WTC11 (cell line): ENCODE results near the gene OR5AN1. TPM values are rescaled to one million over a fixed set of nuclear protein-coding genes. Genes with fewer than 3 reads are reported as not detected.

Experiments
- ATAC-seq: fragments of 200-7000 bp; cut with Tn5 transposase; 2 replicates; pipeline ENCODE4 v1.10.0; 2021; ENCODE audit warnings: mild to moderate bottlenecking, moderate library complexity
- CTCF ChIA-PET: fragments of 300-600 bp; sonication (Branson Sonifier 250); formaldehyde crosslinking; loops from one replicate; lab custom pipeline; 2021; ENCODE audit warnings: antibody characterized with exemption; lab: Charles Lee
- POLR2A ChIA-PET: fragments of 350-600 bp; sonication (Branson Sonifier 250); formaldehyde crosslinking; loops from one replicate; lab custom pipeline; 2021; ENCODE audit warnings: antibody characterized with exemption; lab: Charles Lee
- DNase-seq: peaks from one replicate; pipeline ENCODE4 v3.0.0; 2021; ENCODE audit warnings: low spot score
- H3K27ac Mint-ChIP-seq: 2 replicates; pipeline ENCODE4 v1.8.0; 2021; ENCODE audit warnings: mixed read lengths
- H3K27me3 Mint-ChIP-seq: 2 replicates; pipeline ENCODE4 v1.8.0; 2021; ENCODE audit warnings: low read depth, mild to moderate bottlenecking, moderate library complexity, mixed read lengths
- H3K36me3 Mint-ChIP-seq: 2 replicates; pipeline ENCODE4 v1.8.0; 2021; ENCODE audit warnings: mixed read lengths
- H3K4me1 Mint-ChIP-seq: 2 replicates; pipeline ENCODE4 v1.8.0; 2022; ENCODE audit warnings: mixed read lengths
- H3K4me3 Mint-ChIP-seq: 2 replicates; pipeline ENCODE4 v1.8.0; 2021; ENCODE audit warnings: mild to moderate bottlenecking, moderate library complexity, mixed read lengths
- H3K9me3 Mint-ChIP-seq: 2 replicates; pipeline ENCODE4 v1.8.0; 2021; ENCODE audit warnings: mixed read lengths
- ATF6 ChIP-seq: sonication (generic); formaldehyde crosslinking; IDR thresholded peaks from 2 replicates; pipeline ENCODE4 v1.8.1; 2023; ENCODE audit warnings: mild to moderate bottlenecking, missing genetic modification reagents
- EMX1 ChIP-seq: fragments of 250-450 bp; sonication (Bioruptor Pico); IDR thresholded peaks from 2 replicates; pipeline ENCODE4 v1.8.0; 2021; ENCODE audit warnings: mild to moderate bottlenecking
- FOXK1 ChIP-seq: sonication (generic); formaldehyde crosslinking; IDR thresholded peaks from 2 replicates; pipeline ENCODE4 v1.8.0; 2022; ENCODE audit warnings: mild to moderate bottlenecking, moderate library complexity, missing genetic modification reagents
- GTF2I ChIP-seq: fragments of 250-450 bp; sonication (Bioruptor Pico); conservative IDR thresholded peaks from 2 replicates; pipeline ENCODE4 v1.4.0; 2021; ENCODE audit warnings: mild to moderate bottlenecking
- IRF1 ChIP-seq: sonication (generic); formaldehyde crosslinking; IDR thresholded peaks from 2 replicates; pipeline ENCODE4 v1.8.0; 2023; ENCODE audit warnings: missing genetic modification reagents
- MAX ChIP-seq: sonication (generic); formaldehyde crosslinking; IDR thresholded peaks from 2 replicates; pipeline ENCODE4 v1.8.0; 2022; ENCODE audit warnings: mild to moderate bottlenecking, missing genetic modification reagents
- MLX ChIP-seq: sonication (generic); formaldehyde crosslinking; IDR thresholded peaks from 2 replicates; pipeline ENCODE4 v1.8.1; 2023; ENCODE audit warnings: mild to moderate bottlenecking, missing genetic modification reagents, moderate library complexity
- MXD4 ChIP-seq: fragments of 250-450 bp; sonication (Bioruptor Pico); IDR thresholded peaks from 2 replicates; pipeline ENCODE4 v1.8.0; 2021; ENCODE audit warnings: mild to moderate bottlenecking, moderate library complexity, borderline replicate concordance
- PRRX2 ChIP-seq: fragments of 250-450 bp; sonication (Bioruptor Pico); IDR thresholded peaks from 2 replicates; pipeline ENCODE4 v1.8.0; 2021; ENCODE audit warnings: mild to moderate bottlenecking
- SMAD3 ChIP-seq: sonication (generic); formaldehyde crosslinking; IDR thresholded peaks from 2 replicates; pipeline ENCODE4 v1.8.0; 2022; ENCODE audit warnings: missing genetic modification reagents, mild to moderate bottlenecking, borderline replicate concordance
- SP1 ChIP-seq: sonication (generic); formaldehyde crosslinking; conservative IDR thresholded peaks from 2 replicates; pipeline ENCODE4 v1.8.1; 2022; ENCODE audit warnings: missing genetic modification reagents
- TCF7 ChIP-seq: sonication (generic); formaldehyde crosslinking; IDR thresholded peaks from 2 replicates; pipeline ENCODE4 v1.8.0; 2022; ENCODE audit warnings: mild to moderate bottlenecking, low read depth, missing genetic modification reagents, moderate library complexity
- ZNF219 ChIP-seq: sonication (generic); formaldehyde crosslinking; IDR thresholded peaks from 2 replicates; pipeline ENCODE4 v1.8.0; 2023; ENCODE audit warnings: missing genetic modification reagents, mild to moderate bottlenecking, borderline replicate concordance
- ZNF232 ChIP-seq: sonication (generic); formaldehyde crosslinking; IDR thresholded peaks from 2 replicates; pipeline ENCODE4 v1.8.0; 2022; ENCODE audit warnings: mild to moderate bottlenecking, missing genetic modification reagents
- ZNF396 ChIP-seq: fragments of 250-450 bp; sonication (Bioruptor Pico); IDR thresholded peaks from 2 replicates; pipeline ENCODE4 v1.8.0; 2021; ENCODE audit warnings: mild to moderate bottlenecking, moderate library complexity, borderline replicate concordance
- ZNF423 ChIP-seq: fragments of 250-450 bp; sonication (Bioruptor Pico); IDR thresholded peaks from 2 replicates; pipeline ENCODE4 v2.1.2; 2022; ENCODE audit warnings: mild to moderate bottlenecking, moderate library complexity
- ZNF671 ChIP-seq: fragments of 250-450 bp; sonication (Bioruptor Pico); IDR thresholded peaks from 2 replicates; pipeline ENCODE4 v1.8.0; 2021; ENCODE audit warnings: mild to moderate bottlenecking
- total RNA-seq: library from RNA; stranded (reverse); gene quantifications from 3 replicates; pipeline ENCODE4 v1.2.3, GENCODE V29; 2021
- TF ChIP-seq, protein P1 (sequence below): sonication (generic); formaldehyde crosslinking; IDR thresholded peaks from 2 replicates; pipeline ENCODE4 v1.8.0; 2022; ENCODE audit warnings: mild to moderate bottlenecking, missing genetic modification reagents
- TF ChIP-seq, protein P2 (sequence below): sonication (generic); formaldehyde crosslinking; IDR thresholded peaks from 2 replicates; pipeline ENCODE4 v1.8.1; 2022; ENCODE audit warnings: missing genetic modification reagents, borderline replicate concordance
- TF ChIP-seq, protein P3 (sequence below): fragments of 250-450 bp; sonication (Bioruptor Pico); IDR thresholded peaks from 2 replicates; pipeline ENCODE4 v1.9.0; 2021; ENCODE audit warnings: mild to moderate bottlenecking
- TF ChIP-seq, protein P4 (sequence below): sonication (generic); formaldehyde crosslinking; IDR thresholded peaks from 2 replicates; pipeline ENCODE4 v1.8.0; 2022; ENCODE audit warnings: mild to moderate bottlenecking, missing genetic modification reagents
- TF ChIP-seq, protein P5 (sequence below): sonication (generic); formaldehyde crosslinking; IDR thresholded peaks from 2 replicates; pipeline ENCODE4 v1.8.0; 2023; ENCODE audit warnings: missing genetic modification reagents, mild to moderate bottlenecking, borderline replicate concordance

OR5AN1 gene
- total RNA-seq, 1 experiment from 2014 or later: not detected

GRCh38 chr11:59356561-59356960 lies 2.1 kb upstream of the OR5AN1 start (continued):
- TF ChIP-seq, protein P1, sequence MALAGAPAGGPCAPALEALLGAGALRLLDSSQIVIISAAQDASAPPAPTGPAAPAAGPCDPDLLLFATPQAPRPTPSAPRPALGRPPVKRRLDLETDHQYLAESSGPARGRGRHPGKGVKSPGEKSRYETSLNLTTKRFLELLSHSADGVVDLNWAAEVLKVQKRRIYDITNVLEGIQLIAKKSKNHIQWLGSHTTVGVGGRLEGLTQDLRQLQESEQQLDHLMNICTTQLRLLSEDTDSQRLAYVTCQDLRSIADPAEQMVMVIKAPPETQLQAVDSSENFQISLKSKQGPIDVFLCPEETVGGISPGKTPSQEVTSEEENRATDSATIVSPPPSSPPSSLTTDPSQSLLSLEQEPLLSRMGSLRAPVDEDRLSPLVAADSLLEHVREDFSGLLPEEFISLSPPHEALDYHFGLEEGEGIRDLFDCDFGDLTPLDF (CRISPR knock-in tag): no peak
- TF ChIP-seq EMX1 (CRISPR knock-in tag) (no peak), SMAD3 (CRISPR knock-in tag) (no peak), PRRX2 (CRISPR knock-in tag) (no peak), ATF6 (CRISPR knock-in tag) (no peak), FOXK1 (CRISPR knock-in tag) (no peak), ZNF219 (no peak), GTF2I (CRISPR knock-in tag) (no peak), IRF1 (no peak)
- TF ChIP-seq, protein P2, sequence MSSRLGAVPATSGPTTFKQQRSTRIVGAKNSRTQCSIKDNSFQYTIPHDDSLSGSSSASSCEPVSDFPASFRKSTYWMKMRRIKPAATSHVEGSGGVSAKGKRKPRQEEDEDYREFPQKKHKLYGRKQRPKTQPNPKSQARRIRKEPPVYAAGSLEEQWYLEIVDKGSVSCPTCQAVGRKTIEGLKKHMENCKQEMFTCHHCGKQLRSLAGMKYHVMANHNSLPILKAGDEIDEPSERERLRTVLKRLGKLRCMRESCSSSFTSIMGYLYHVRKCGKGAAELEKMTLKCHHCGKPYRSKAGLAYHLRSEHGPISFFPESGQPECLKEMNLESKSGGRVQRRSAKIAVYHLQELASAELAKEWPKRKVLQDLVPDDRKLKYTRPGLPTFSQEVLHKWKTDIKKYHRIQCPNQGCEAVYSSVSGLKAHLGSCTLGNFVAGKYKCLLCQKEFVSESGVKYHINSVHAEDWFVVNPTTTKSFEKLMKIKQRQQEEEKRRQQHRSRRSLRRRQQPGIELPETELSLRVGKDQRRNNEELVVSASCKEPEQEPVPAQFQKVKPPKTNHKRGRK: no peak
- TF ChIP-seq, protein P3, sequence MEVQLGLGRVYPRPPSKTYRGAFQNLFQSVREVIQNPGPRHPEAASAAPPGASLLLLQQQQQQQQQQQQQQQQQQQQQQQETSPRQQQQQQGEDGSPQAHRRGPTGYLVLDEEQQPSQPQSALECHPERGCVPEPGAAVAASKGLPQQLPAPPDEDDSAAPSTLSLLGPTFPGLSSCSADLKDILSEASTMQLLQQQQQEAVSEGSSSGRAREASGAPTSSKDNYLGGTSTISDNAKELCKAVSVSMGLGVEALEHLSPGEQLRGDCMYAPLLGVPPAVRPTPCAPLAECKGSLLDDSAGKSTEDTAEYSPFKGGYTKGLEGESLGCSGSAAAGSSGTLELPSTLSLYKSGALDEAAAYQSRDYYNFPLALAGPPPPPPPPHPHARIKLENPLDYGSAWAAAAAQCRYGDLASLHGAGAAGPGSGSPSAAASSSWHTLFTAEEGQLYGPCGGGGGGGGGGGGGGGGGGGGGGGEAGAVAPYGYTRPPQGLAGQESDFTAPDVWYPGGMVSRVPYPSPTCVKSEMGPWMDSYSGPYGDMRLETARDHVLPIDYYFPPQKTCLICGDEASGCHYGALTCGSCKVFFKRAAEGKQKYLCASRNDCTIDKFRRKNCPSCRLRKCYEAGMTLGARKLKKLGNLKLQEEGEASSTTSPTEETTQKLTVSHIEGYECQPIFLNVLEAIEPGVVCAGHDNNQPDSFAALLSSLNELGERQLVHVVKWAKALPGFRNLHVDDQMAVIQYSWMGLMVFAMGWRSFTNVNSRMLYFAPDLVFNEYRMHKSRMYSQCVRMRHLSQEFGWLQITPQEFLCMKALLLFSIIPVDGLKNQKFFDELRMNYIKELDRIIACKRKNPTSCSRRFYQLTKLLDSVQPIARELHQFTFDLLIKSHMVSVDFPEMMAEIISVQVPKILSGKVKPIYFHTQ (CRISPR knock-in tag): no peak
- TF ChIP-seq, protein P4, sequence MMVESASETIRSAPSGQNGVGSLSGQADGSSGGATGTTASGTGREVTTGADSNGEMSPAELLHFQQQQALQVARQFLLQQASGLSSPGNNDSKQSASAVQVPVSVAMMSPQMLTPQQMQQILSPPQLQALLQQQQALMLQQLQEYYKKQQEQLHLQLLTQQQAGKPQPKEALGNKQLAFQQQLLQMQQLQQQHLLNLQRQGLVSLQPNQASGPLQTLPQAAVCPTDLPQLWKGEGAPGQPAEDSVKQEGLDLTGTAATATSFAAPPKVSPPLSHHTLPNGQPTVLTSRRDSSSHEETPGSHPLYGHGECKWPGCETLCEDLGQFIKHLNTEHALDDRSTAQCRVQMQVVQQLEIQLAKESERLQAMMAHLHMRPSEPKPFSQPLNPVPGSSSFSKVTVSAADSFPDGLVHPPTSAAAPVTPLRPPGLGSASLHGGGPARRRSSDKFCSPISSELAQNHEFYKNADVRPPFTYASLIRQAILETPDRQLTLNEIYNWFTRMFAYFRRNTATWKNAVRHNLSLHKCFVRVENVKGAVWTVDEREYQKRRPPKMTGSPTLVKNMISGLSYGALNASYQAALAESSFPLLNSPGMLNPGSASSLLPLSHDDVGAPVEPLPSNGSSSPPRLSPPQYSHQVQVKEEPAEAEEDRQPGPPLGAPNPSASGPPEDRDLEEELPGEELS (CRISPR knock-in tag): no peak
- TF ChIP-seq, all 79 proteins: peak for 0

DNA sequence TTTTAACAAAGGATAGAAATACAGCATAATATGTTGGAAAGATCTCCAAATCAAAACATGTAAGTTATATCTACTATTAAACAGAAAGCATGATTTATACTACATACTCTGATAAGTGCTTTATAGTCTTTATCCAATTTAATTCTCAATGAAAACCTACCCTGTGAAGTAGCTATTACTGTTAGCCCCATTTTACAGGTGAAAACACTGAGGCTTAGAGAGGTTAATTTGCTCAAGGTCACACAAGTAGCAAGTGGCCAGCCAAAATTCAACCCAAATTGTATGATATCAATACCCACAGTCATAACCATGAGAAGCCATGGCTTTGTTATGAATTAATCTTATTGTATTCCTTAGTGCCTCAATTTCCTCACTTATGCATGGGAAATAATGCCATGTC lies 675 bp upstream of the OR5AN1 start:
- Mint-ChIP-seq H3K27ac (no peak overlapping the region), H3K4me3 (no peak overlapping the region), H3K36me3 (peaks cover 1% of the 10 kb centered on the region; the same call in 1 of the 2 replicates), H3K4me1 (no peaks in the 10 kb centered on the region), H3K9me3 (peaks cover 15% of the 10 kb centered on the region), H3K27me3 (no peaks in the 10 kb centered on the region; the same call in 1 of the 2 replicates)
- ATAC-seq (no peak), DNase-seq (no peak)
- ChIA-PET POLR2A (no interaction called here), CTCF (no interaction called here)
- TF ChIP-seq MAX (CRISPR knock-in tag): no peak
- TF ChIP-seq ZNF671 (CRISPR knock-in tag): no peak
- TF ChIP-seq, protein P5, sequence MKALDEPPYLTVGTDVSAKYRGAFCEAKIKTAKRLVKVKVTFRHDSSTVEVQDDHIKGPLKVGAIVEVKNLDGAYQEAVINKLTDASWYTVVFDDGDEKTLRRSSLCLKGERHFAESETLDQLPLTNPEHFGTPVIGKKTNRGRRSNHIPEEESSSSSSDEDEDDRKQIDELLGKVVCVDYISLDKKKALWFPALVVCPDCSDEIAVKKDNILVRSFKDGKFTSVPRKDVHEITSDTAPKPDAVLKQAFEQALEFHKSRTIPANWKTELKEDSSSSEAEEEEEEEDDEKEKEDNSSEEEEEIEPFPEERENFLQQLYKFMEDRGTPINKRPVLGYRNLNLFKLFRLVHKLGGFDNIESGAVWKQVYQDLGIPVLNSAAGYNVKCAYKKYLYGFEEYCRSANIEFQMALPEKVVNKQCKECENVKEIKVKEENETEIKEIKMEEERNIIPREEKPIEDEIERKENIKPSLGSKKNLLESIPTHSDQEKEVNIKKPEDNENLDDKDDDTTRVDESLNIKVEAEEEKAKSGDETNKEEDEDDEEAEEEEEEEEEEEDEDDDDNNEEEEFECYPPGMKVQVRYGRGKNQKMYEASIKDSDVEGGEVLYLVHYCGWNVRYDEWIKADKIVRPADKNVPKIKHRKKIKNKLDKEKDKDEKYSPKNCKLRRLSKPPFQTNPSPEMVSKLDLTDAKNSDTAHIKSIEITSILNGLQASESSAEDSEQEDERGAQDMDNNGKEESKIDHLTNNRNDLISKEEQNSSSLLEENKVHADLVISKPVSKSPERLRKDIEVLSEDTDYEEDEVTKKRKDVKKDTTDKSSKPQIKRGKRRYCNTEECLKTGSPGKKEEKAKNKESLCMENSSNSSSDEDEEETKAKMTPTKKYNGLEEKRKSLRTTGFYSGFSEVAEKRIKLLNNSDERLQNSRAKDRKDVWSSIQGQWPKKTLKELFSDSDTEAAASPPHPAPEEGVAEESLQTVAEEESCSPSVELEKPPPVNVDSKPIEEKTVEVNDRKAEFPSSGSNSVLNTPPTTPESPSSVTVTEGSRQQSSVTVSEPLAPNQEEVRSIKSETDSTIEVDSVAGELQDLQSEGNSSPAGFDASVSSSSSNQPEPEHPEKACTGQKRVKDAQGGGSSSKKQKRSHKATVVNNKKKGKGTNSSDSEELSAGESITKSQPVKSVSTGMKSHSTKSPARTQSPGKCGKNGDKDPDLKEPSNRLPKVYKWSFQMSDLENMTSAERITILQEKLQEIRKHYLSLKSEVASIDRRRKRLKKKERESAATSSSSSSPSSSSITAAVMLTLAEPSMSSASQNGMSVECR (CRISPR knock-in tag): no peak
- no peak for TF ChIP-seq ZNF423 (CRISPR knock-in tag)
- no peak for TF ChIP-seq TCF7
- TF ChIP-seq MLX (CRISPR knock-in tag): no peak
- TF ChIP-seq GTF2I (CRISPR knock-in tag): no peak
- TF ChIP-seq SP1 (CRISPR knock-in tag): no peak
- TF ChIP-seq ZNF396 (CRISPR knock-in tag): no peak
- TF ChIP-seq MXD4 (CRISPR knock-in tag): no peak
- TF ChIP-seq ZNF232 (CRISPR knock-in tag): no peak
